Measurements from ENCODE around the gene ARHGAP28. TPM values are rescaled to one million over a fixed set of nuclear protein-coding genes. Genes with fewer than 3 reads are reported as not detected.

Gene ARHGAP28
- polyA plus RNA-seq, 3 donors: not detected

DNA sequence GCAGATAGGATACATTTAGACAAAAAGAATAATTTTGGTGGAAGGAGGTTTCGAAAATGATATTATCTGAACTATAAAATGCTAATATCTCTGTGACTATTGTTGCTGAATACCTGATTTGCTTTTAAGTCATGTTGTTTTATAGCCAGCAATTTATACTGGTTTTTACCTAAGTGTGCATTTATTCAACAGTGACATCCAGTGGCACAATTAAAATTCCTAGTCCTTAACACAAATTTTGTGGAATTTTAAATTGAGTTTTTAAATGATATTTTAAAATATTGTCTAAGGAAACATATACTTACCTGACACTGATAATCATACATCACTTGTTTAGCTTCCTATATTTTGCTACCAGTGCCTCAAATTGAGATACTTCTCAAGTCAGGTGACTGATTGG, 144.8 kb downstream of the ARHGAP28 start:
- Mint-ChIP-seq H3K9me3 (no peaks in the 10 kb centered on the region), H3K4me1 (no peaks in the 10 kb centered on the region), H3K4me3 (no peak overlapping the region), H3K27ac (no peak overlapping the region), H3K36me3 (no peaks in the 10 kb centered on the region), H3K27me3 (ENCODE audit: low read depth in 3 of 3) (peaks cover 0 to 1% (median 0%) of the 10 kb centered on the region in 3 donors)
- Histone ChIP-seq H3K4me2 (replicated peaks; ENCODE audit: extremely low read depth, low read length, poor library complexity, severe bottlenecking) (no peak overlapping the region), H4K20me1 (ENCODE audit: insufficient read depth, low read length) (no peaks in the 10 kb centered on the region), H3K4me3 (replicated peaks in 1 of 3; ENCODE audit: low read depth in 2 of 3, low read length in 3 of 3) (no peak overlapping the region), H3K27ac (ENCODE audit: low read depth in 1 of 2, low read length in 2 of 2) (no peak overlapping the region), H3K9ac (ENCODE audit: insufficient read depth, low read length, poor library complexity, severe bottlenecking) (no peak overlapping the region), H3K27me3 (ENCODE audit: control insufficient read depth in 2 of 2, insufficient read depth in 2 of 2, low read length in 2 of 2) (no peaks in the 10 kb centered on the region), H3K36me3 (replicated peaks in 1 of 2; ENCODE audit: control insufficient read depth in 1 of 2, insufficient read depth in 2 of 2, low read length in 2 of 2) (no peaks in the 10 kb centered on the region), H2AFZ (ENCODE audit: insufficient read depth, low read depth, low read length, poor library complexity, severe bottlenecking) (no peak overlapping the region), H3K4me1 (ENCODE audit: control insufficient read depth in 1 of 2, insufficient read depth in 2 of 2, low read length in 2 of 2) (no peaks in the 10 kb centered on the region), H3K79me2 (ENCODE audit: insufficient read depth, low read length) (no peaks in the 10 kb centered on the region), H3K9me3 (replicated peaks in 1 of 2; ENCODE audit: control insufficient read depth in 1 of 2, insufficient read depth in 1 of 2, low read length in 2 of 2) (no peaks in the 10 kb centered on the region)
- TF ChIP-seq, protein P1, sequence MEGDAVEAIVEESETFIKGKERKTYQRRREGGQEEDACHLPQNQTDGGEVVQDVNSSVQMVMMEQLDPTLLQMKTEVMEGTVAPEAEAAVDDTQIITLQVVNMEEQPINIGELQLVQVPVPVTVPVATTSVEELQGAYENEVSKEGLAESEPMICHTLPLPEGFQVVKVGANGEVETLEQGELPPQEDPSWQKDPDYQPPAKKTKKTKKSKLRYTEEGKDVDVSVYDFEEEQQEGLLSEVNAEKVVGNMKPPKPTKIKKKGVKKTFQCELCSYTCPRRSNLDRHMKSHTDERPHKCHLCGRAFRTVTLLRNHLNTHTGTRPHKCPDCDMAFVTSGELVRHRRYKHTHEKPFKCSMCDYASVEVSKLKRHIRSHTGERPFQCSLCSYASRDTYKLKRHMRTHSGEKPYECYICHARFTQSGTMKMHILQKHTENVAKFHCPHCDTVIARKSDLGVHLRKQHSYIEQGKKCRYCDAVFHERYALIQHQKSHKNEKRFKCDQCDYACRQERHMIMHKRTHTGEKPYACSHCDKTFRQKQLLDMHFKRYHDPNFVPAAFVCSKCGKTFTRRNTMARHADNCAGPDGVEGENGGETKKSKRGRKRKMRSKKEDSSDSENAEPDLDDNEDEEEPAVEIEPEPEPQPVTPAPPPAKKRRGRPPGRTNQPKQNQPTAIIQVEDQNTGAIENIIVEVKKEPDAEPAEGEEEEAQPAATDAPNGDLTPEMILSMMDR (IDR thresholded peaks at IDR 0.05): no peak
- no CpG with 5 or more reads among the region's 1 CpG for WGBS (ENCODE audit: insufficient coverage)
- DNase-seq: no peak
- intact Hi-C loops (cut with micrococcal nuclease): no loop called here

DNA sequence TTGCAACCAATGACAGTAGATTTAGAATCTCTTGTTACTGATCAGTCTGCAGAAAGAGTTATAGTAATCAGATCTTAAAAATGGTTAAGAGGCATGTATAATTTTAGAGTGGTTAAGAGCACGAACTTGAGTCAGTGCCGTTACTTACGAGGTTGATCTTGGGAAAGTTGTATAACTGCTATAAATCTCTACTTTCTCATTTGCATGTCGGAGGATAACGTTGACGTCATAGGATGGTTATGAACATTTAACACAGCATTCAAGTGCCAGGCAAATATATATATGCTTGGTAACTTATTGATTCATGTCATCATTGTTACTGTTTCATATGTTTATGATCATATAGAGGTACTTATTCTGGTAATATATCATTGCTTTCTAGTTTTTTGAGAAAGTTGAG, 146.2 kb downstream of the ARHGAP28 start:
- no CpG with 5 or more reads among the region's 6 CpGs for WGBS (ENCODE audit: insufficient coverage)
- Histone ChIP-seq H2AFZ (ENCODE audit: insufficient read depth, low read depth, low read length, poor library complexity, severe bottlenecking) (no peak overlapping the region), H3K27me3 (ENCODE audit: control insufficient read depth in 2 of 2, insufficient read depth in 2 of 2, low read length in 2 of 2) (no peaks in the 10 kb centered on the region), H3K79me2 (ENCODE audit: insufficient read depth, low read length) (no peaks in the 10 kb centered on the region), H4K20me1 (ENCODE audit: insufficient read depth, low read length) (no peaks in the 10 kb centered on the region), H3K36me3 (replicated peaks in 1 of 2; ENCODE audit: control insufficient read depth in 1 of 2, insufficient read depth in 2 of 2, low read length in 2 of 2) (no peaks in the 10 kb centered on the region), H3K4me1 (ENCODE audit: control insufficient read depth in 1 of 2, insufficient read depth in 2 of 2, low read length in 2 of 2) (no peaks in the 10 kb centered on the region), H3K4me3 (replicated peaks in 1 of 3; ENCODE audit: low read depth in 2 of 3, low read length in 3 of 3) (no peak overlapping the region), H3K27ac (ENCODE audit: low read depth in 1 of 2, low read length in 2 of 2) (no peak overlapping the region), H3K9me3 (replicated peaks in 1 of 2; ENCODE audit: control insufficient read depth in 1 of 2, insufficient read depth in 1 of 2, low read length in 2 of 2) (no peaks in the 10 kb centered on the region), H3K9ac (ENCODE audit: insufficient read depth, low read length, poor library complexity, severe bottlenecking) (no peak overlapping the region), H3K4me2 (replicated peaks; ENCODE audit: extremely low read depth, low read length, poor library complexity, severe bottlenecking) (no peak overlapping the region)
- no peaks in the 10 kb centered on the region for H3K9me3 Mint-ChIP-seq
- H3K36me3 Mint-ChIP-seq: no peaks in the 10 kb centered on the region
- H3K27ac Mint-ChIP-seq: no peak overlapping the region
- H3K4me1 Mint-ChIP-seq: no peaks in the 10 kb centered on the region
- no peak for DNase-seq
- H3K27me3 Mint-ChIP-seq (ENCODE audit: low read depth in 3 of 3): peaks cover 0 to 2% (median 2%) of the 10 kb centered on the region in 3 donors
- intact Hi-C loops (cut with micrococcal nuclease): no loop called here
- TF ChIP-seq, protein P1 (IDR thresholded peaks at IDR 0.05): no peak
- H3K4me3 Mint-ChIP-seq: no peak overlapping the region
